HL-60 (cell line): ENCODE measurements around the gene FGGY.
A peak's percentile ranks its signal among the peaks of the same experiment; 100 is the strongest.

Experiments used
- DNase-seq, 2 experiments: peaks; one replicate each; pipeline ENCODE4 v3.0.0-alpha.2; 2010 to 2020; ENCODE audit warnings: low read depth in 1 of 2, low spot score in 1 of 2
- H3K27ac ChIP-seq: fragments of 250-450 bp; sonication (Bioruptor Pico); replicated peaks from 2 replicates; pipeline ENCODE4 v1.5.1; 2020; ENCODE audit warnings: mild to moderate bottlenecking, moderate library complexity
- H3K27me3 ChIP-seq: fragments of 250-450 bp; sonication (Bioruptor Pico); 2 replicates; pipeline ENCODE4 v1.5.1; 2021; ENCODE audit warnings: mild to moderate bottlenecking, moderate library complexity; ENCODE audit not compliant: insufficient read depth, poor library complexity, severe bottlenecking
- H3K4me3 ChIP-seq: replicated peaks from 2 replicates; pipeline ENCODE4 v1.5.1; 2011; ENCODE audit warnings: mild to moderate bottlenecking, control low read depth, low read length; ENCODE audit not compliant: insufficient read depth
- GABPA ChIP-seq: IDR thresholded peaks from 2 replicates; pipeline ENCODE4 v1.6.1; 2012; ENCODE audit warnings: low read depth
- POLR2AphosphoS5 ChIP-seq: IDR thresholded peaks from 2 replicates; pipeline ENCODE4 v1.6.1; 2012; ENCODE audit warnings: low read depth
- SPI1 ChIP-seq: IDR thresholded peaks from 2 replicates; pipeline ENCODE4 v1.6.1; 2012; ENCODE audit warnings: low read depth, mild to moderate bottlenecking, borderline replicate concordance
- TF ChIP-seq, protein P1 (sequence below): IDR thresholded peaks from 2 replicates; pipeline ENCODE4 v1.6.1; 2012; ENCODE audit warnings: low read depth; ENCODE audit not compliant: insufficient replicate concordance
- TF ChIP-seq, protein P2 (sequence below): IDR thresholded peaks from one replicate; pipeline ENCODE4 v1.5.1; 2011; ENCODE audit warnings: low read length, control low read depth, inconsistent platforms; ENCODE audit not compliant: insufficient read depth

FGGY gene

GRCh38 chr1:59742526-59742925 is 445.6 kb downstream of the FGGY start:
- TF ChIP-seq POLR2AphosphoS5 = no peak
- no peak for TF ChIP-seq GABPA
- TF ChIP-seq SPI1 = no peak
- TF ChIP-seq, protein P1, sequence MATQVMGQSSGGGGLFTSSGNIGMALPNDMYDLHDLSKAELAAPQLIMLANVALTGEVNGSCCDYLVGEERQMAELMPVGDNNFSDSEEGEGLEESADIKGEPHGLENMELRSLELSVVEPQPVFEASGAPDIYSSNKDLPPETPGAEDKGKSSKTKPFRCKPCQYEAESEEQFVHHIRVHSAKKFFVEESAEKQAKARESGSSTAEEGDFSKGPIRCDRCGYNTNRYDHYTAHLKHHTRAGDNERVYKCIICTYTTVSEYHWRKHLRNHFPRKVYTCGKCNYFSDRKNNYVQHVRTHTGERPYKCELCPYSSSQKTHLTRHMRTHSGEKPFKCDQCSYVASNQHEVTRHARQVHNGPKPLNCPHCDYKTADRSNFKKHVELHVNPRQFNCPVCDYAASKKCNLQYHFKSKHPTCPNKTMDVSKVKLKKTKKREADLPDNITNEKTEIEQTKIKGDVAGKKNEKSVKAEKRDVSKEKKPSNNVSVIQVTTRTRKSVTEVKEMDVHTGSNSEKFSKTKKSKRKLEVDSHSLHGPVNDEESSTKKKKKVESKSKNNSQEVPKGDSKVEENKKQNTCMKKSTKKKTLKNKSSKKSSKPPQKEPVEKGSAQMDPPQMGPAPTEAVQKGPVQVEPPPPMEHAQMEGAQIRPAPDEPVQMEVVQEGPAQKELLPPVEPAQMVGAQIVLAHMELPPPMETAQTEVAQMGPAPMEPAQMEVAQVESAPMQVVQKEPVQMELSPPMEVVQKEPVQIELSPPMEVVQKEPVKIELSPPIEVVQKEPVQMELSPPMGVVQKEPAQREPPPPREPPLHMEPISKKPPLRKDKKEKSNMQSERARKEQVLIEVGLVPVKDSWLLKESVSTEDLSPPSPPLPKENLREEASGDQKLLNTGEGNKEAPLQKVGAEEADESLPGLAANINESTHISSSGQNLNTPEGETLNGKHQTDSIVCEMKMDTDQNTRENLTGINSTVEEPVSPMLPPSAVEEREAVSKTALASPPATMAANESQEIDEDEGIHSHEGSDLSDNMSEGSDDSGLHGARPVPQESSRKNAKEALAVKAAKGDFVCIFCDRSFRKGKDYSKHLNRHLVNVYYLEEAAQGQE = no peak
- TF ChIP-seq, protein P2, sequence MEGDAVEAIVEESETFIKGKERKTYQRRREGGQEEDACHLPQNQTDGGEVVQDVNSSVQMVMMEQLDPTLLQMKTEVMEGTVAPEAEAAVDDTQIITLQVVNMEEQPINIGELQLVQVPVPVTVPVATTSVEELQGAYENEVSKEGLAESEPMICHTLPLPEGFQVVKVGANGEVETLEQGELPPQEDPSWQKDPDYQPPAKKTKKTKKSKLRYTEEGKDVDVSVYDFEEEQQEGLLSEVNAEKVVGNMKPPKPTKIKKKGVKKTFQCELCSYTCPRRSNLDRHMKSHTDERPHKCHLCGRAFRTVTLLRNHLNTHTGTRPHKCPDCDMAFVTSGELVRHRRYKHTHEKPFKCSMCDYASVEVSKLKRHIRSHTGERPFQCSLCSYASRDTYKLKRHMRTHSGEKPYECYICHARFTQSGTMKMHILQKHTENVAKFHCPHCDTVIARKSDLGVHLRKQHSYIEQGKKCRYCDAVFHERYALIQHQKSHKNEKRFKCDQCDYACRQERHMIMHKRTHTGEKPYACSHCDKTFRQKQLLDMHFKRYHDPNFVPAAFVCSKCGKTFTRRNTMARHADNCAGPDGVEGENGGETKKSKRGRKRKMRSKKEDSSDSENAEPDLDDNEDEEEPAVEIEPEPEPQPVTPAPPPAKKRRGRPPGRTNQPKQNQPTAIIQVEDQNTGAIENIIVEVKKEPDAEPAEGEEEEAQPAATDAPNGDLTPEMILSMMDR = no peak
- Histone ChIP-seq H3K27me3 (no peaks in the 10 kb centered on the region), H3K27ac (no peak overlapping the region), H3K4me3 (no peak overlapping the region)
- no peak for DNase-seq

DNA sequence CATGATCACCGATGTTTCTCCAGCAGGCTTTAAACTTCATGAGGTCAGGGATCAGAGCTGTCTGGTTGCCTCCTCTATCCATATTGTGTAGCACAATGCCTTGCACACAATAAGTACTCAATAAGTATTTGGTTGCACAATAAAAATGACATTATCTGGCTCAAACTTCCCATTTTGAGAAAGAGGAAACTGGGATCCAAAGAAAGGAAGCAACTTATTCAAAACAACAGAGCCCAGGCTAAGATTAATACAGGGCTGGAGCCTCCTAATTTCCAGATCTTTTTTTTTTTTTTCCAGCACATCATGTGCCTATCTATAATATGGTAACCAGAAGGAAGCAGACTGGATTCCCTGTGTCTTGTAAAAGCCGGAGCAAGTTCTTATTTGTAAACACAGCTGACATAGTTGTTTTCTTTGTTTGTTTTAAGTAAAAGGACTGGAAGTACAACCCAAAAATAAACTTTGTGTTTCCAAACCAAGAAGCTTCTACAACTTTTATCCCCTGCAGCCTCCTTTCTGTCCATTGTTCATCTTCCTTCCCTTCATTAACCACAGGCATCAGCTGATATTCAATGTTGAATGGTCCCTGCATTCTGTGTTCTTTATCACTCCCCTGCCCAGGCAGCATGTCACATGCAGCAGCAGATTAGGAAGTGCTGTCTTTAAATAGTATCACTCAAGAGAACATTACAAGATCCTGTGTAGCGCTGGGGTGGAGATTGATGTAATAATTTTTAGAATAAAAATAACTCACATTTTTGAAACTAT is 446.6 kb downstream of the FGGY start:
- H3K4me3 ChIP-seq = no peak overlapping the region
- DNase-seq = peak; percentile 15 to 61
- H3K27ac ChIP-seq = no peak overlapping the region
- H3K27me3 ChIP-seq = no peaks in the 10 kb centered on the region
- TF ChIP-seq, protein P1 = no peak
- peak; percentile 34; the same call in 1 of the 2 replicates for TF ChIP-seq SPI1

DNA sequence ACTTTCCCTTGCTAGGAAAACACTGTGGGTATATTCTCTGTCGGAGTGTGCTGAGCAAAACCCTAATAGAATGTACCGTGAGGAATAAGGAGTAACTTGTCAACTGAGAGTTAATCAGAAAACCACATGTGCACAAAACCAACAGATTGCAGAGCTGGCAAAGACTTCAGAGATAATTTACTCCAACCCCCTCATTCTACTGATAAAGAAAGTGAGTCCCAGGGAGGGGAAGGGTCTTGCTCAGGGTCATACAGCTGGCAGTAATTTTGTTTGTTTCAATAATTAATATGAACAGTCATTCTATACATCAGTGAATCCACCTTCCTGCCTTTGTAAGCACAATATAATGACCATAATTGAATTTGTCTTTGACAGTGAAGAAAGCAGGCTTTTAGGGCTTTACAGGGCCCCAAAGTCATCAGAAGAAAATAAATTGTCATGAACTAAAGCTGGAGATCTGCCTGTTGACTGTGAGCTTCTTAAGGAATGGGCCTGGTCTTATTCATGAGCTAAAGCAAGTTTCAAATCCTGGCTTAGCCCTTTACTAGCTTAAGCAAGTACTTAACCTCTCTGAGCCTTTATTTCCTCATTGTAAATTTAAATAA is 450.6 kb downstream of the FGGY start:
- no peaks in the 10 kb centered on the region for H3K27me3 ChIP-seq
- no peak overlapping the region for H3K4me3 ChIP-seq
- H3K27ac ChIP-seq = no peak overlapping the region
- TF ChIP-seq GABPA (no peak), SPI1 (no peak), POLR2AphosphoS5 (no peak)
- TF ChIP-seq, protein P1 = no peak
- TF ChIP-seq, protein P2 = no peak
- DNase-seq = no peak
